ENCODE results near the gene TEX12.
"Not testable (repeated sequence)": the region's sequence is repeated elsewhere in the genome, so short reads cannot be mapped to it uniquely, and the experiment has no call there.

The TEX12 gene

GRCh38 chr11:112165049-112165448 is 2.1 kb upstream of the TEX12 start:
- no peak for DNase-seq

- no peak for DNase-seq
Measured at GRCh38 chr11:112166562-112166961, 610 bp upstream of the TEX12 start.

GRCh38 chr11:112172362-112172994 is 5.3 kb downstream of the TEX12 start:
- no peak for DNase-seq

GRCh38 chr11:112173152-112173551 is 6.0 kb downstream of the TEX12 start:
- DNase-seq: no peak

- peak; percentile 26 for DNase-seq
Measured at GRCh38 chr11:112174789-112175598, 7.8 kb downstream of the TEX12 start, which contains the start of gene BCO2. Gene BCO2, plus strand, starts transcription at chr11:112175512. Its CDS starts 90 bp downstream, at chr11:112175602.

GRCh38 chr11:112175599-112175952 is 8.4 kb downstream of the TEX12 start:
- DNase-seq: no peak

GRCh38 chr11:112176077-112176476 is 8.9 kb downstream of the TEX12 start:
- no peak for DNase-seq

- DNase-seq: no peak
Measured at GRCh38 chr11:112177589-112177988, 10.4 kb downstream of the TEX12 start.

GRCh38 chr11:112178428-112178827 is 11.3 kb downstream of the TEX12 start:
- no peak for DNase-seq

- DNase-seq: no peak
Measured at GRCh38 chr11:112178936-112179335, 11.8 kb downstream of the TEX12 start.

- DNase-seq: no peak
Measured at GRCh38 chr11:112179601-112180000, 12.4 kb downstream of the TEX12 start.

- DNase-seq: no peak
Measured at GRCh38 chr11:112182867-112183266, 15.7 kb downstream of the TEX12 start.

- no peak for DNase-seq
Measured at GRCh38 chr11:112185883-112186282, 18.7 kb downstream of the TEX12 start.

GRCh38 chr11:112186304-112186703 is 19.1 kb downstream of the TEX12 start:
- DNase-seq: no peak

- DNase-seq: not testable (repeated sequence)
Measured at GRCh38 chr11:112195113-112195512, 27.9 kb downstream of the TEX12 start.

- no peak for DNase-seq
Measured at GRCh38 chr11:112195951-112196351, 28.8 kb downstream of the TEX12 start.

GRCh38 chr11:112196519-112197087 is 29.4 kb downstream of the TEX12 start:
- no peak for DNase-seq

- not testable (repeated sequence) for DNase-seq
Measured at GRCh38 chr11:112199101-112199500, 31.9 kb downstream of the TEX12 start.

- DNase-seq: no peak
Measured at GRCh38 chr11:112200252-112200651, 33.1 kb downstream of the TEX12 start.

- no peak for DNase-seq
Measured at GRCh38 chr11:112206071-112206470, 38.9 kb downstream of the TEX12 start.

GRCh38 chr11:112210890-112211289 is 43.7 kb downstream of the TEX12 start:
- DNase-seq: no peak

GRCh38 chr11:112211536-112211935 is 44.4 kb downstream of the TEX12 start:
- DNase-seq: no peak

- DNase-seq: no peak
Measured at GRCh38 chr11:112212290-112212689, 45.1 kb downstream of the TEX12 start.

GRCh38 chr11:112212710-112213109 is 45.5 kb downstream of the TEX12 start:
- DNase-seq: no peak

Measured in NCI-H1436 (cell line).